ENCODE measurements around the gene FREM1. TPM values are rescaled to one million over a fixed set of nuclear protein-coding genes. Genes with fewer than 3 reads are reported as not detected.

The FREM1 gene
- total RNA-seq, 4 donors from 2014 or later, result 3.3 to 7.1 (median 5.2) TPM

- 75 to 85% methylated on average over 1 of the region's 1 CpG for WGBS, 2 donors
- DNase-seq (ENCODE audit: low spot score in 2 of 2), result no peak
- Histone ChIP-seq H3K9me3 (no peaks in the 10 kb centered on the region), H3K4me1 (peaks cover 0 to 8% (median 0%) of the 10 kb centered on the region in 4 donors), H3K4me3 (no peak overlapping the region), H3K27me3 (no peaks in the 10 kb centered on the region), H3K27ac (no peak overlapping the region), H3K36me3 (no peaks in the 10 kb centered on the region)
- TF ChIP-seq EP300 (IDR thresholded peaks at IDR 0.05), result no peak
- no peak for TF ChIP-seq POLR2A (IDR thresholded peaks at IDR 0.05)
- TF ChIP-seq CTCF (IDR thresholded peaks at IDR 0.05), result no peak
These were observed 7.7 kb downstream of the FREM1 start for GRCh38 chr9:14902561-14902960.

- no peaks in the 10 kb centered on the region for H3K4me1 ChIP-seq
- H3K9me3 ChIP-seq, result no peaks in the 10 kb centered on the region
- no peak overlapping the region for H3K27ac ChIP-seq
- no peak for DNase-seq (ENCODE audit: low spot score in 2 of 2)
- H3K36me3 ChIP-seq, result no peaks in the 10 kb centered on the region
- no peaks in the 10 kb centered on the region for H3K27me3 ChIP-seq
- 77% methylated on average over 4 of the region's 4 CpGs for WGBS, 2 donors
- no peak for TF ChIP-seq CTCF (IDR thresholded peaks at IDR 0.05)
- TF ChIP-seq EP300 (IDR thresholded peaks at IDR 0.05), result no peak
- TF ChIP-seq POLR2A (IDR thresholded peaks at IDR 0.05), result no peak
- no peak overlapping the region for H3K4me3 ChIP-seq
These were observed 10.4 kb downstream of the FREM1 start for GRCh38 chr9:14899815-14900193.

GRCh38 chr9:14899042-14899814 is 11.0 kb downstream of the FREM1 start:
- no peak overlapping the region for H3K4me3 ChIP-seq
- no peak for TF ChIP-seq EP300 (IDR thresholded peaks at IDR 0.05)
- TF ChIP-seq CTCF (IDR thresholded peaks at IDR 0.05), result no peak
- TF ChIP-seq POLR2A (IDR thresholded peaks at IDR 0.05), result no peak
- H3K4me1 ChIP-seq, result no peaks in the 10 kb centered on the region
- WGBS, 2 donors, result 55 to 65% methylated on average over 6 of the region's 6 CpGs
- no peak for DNase-seq (ENCODE audit: low spot score in 2 of 2)
- H3K36me3 ChIP-seq, result no peaks in the 10 kb centered on the region
- H3K27me3 ChIP-seq, result no peaks in the 10 kb centered on the region
- H3K27ac ChIP-seq, result no peak overlapping the region
- H3K9me3 ChIP-seq, result no peaks in the 10 kb centered on the region

- Histone ChIP-seq H3K9me3 (no peaks in the 10 kb centered on the region), H3K4me3 (no peak overlapping the region), H3K36me3 (no peaks in the 10 kb centered on the region), H3K27me3 (no peaks in the 10 kb centered on the region), H3K27ac (no peak overlapping the region), H3K4me1 (no peaks in the 10 kb centered on the region)
- no peak for DNase-seq (ENCODE audit: low spot score in 2 of 2)
- TF ChIP-seq POLR2A (IDR thresholded peaks at IDR 0.05) (no peak), EP300 (IDR thresholded peaks at IDR 0.05) (no peak), CTCF (IDR thresholded peaks at IDR 0.05) (no peak)
- WGBS, 2 donors, result 81 to 83% methylated on average over 1 of the region's 1 CpG
These were observed 14.4 kb downstream of the FREM1 start for GRCh38 chr9:14895806-14896205.

- DNase-seq (ENCODE audit: low spot score in 2 of 2), result no peak
- 71 to 78% methylated on average over 1 of the region's 1 CpG for WGBS, 2 donors
- H3K27ac ChIP-seq, result no peak overlapping the region
These were observed 16.9 kb downstream of the FREM1 start for GRCh38 chr9:14893280-14893679.

More at GRCh38 chr9:14893280-14893679, 16.9 kb downstream of the FREM1 start:
- Histone ChIP-seq H3K27me3 (no peaks in the 10 kb centered on the region), H3K9me3 (no peaks in the 10 kb centered on the region), H3K4me1 (no peaks in the 10 kb centered on the region), H3K4me3 (no peak overlapping the region), H3K36me3 (no peaks in the 10 kb centered on the region)
- no peak for TF ChIP-seq POLR2A (IDR thresholded peaks at IDR 0.05)
- no peak for TF ChIP-seq CTCF (IDR thresholded peaks at IDR 0.05)
- no peak for TF ChIP-seq EP300 (IDR thresholded peaks at IDR 0.05)

Measured in tibial nerve (tissue), 4 donors.